GM06990 (cell line): ENCODE results near the gene GRM7.

Experiments used
- DNase-seq: peaks from one replicate; pipeline ENCODE4 v3.0.0-alpha.2; 2011; ENCODE audit not compliant: insufficient read length; ENCODE audit errors: extremely low read depth
- H3K27me3 ChIP-seq: replicated peaks from 2 replicates; pipeline ENCODE4 v1.6.0; 2011; ENCODE audit warnings: low read length; ENCODE audit not compliant: control insufficient read depth, insufficient read depth
- H3K36me3 ChIP-seq: 2 replicates; pipeline ENCODE4 v1.5.1; 2011; ENCODE audit warnings: low read length; ENCODE audit not compliant: control insufficient read depth, insufficient read depth
- H3K4me3 ChIP-seq: replicated peaks from 2 replicates; pipeline ENCODE4 v1.5.1; 2011; ENCODE audit warnings: low read depth, mild to moderate bottlenecking, control low read depth, low read length
- CTCF ChIP-seq: IDR thresholded peaks from 2 replicates; pipeline ENCODE4 v1.5.1; 2011; ENCODE audit warnings: low read length, control low read depth, mild to moderate bottlenecking, inconsistent platforms; ENCODE audit not compliant: insufficient read depth, poor library complexity, severe bottlenecking

GRM7 gene

GRCh38 chr3:7567160-7567559 lies 706.2 kb downstream of the GRM7 start:
- no peak for TF ChIP-seq CTCF
- H3K36me3 ChIP-seq = no peaks in the 10 kb centered on the region
- no peaks in the 10 kb centered on the region for H3K27me3 ChIP-seq
- H3K4me3 ChIP-seq = no peak overlapping the region
- DNase-seq = no peak

GRCh38 chr3:7568526-7569184 lies 707.7 kb downstream of the GRM7 start:
- Histone ChIP-seq H3K4me3 (no peak overlapping the region), H3K36me3 (no peaks in the 10 kb centered on the region), H3K27me3 (no peaks in the 10 kb centered on the region)
- no peak for DNase-seq
- TF ChIP-seq CTCF = no peak

- Histone ChIP-seq H3K36me3 (no peaks in the 10 kb centered on the region), H3K4me3 (no peak overlapping the region), H3K27me3 (no peaks in the 10 kb centered on the region)
- DNase-seq = no peak
- TF ChIP-seq CTCF = no peak
Observed at GRCh38 chr3:7573330-7573729, 712.4 kb downstream of the GRM7 start.

GRCh38 chr3:7574435-7574834 lies 713.5 kb downstream of the GRM7 start:
- no peak for DNase-seq
- Histone ChIP-seq H3K36me3 (no peaks in the 10 kb centered on the region), H3K4me3 (no peak overlapping the region), H3K27me3 (no peaks in the 10 kb centered on the region)
- TF ChIP-seq CTCF = no peak

GRCh38 chr3:7576071-7576470 lies 715.2 kb downstream of the GRM7 start:
- Histone ChIP-seq H3K27me3 (no peaks in the 10 kb centered on the region), H3K4me3 (no peak overlapping the region), H3K36me3 (no peaks in the 10 kb centered on the region)
- DNase-seq = no peak
- no peak for TF ChIP-seq CTCF

GRCh38 chr3:7576506-7576905 lies 715.6 kb downstream of the GRM7 start:
- no peaks in the 10 kb centered on the region for H3K27me3 ChIP-seq
- no peak for TF ChIP-seq CTCF
- H3K4me3 ChIP-seq = no peak overlapping the region
- no peak for DNase-seq
- H3K36me3 ChIP-seq = no peaks in the 10 kb centered on the region
